Mesendoderm (in vitro differentiated cells): ENCODE data around the gene FLNB.

Experiments
- DNase-seq: peaks from one replicate; pipeline ENCODE4 v3.0.0; 2013
- H2AK5ac ChIP-seq: 2 replicates; pipeline ENCODE4 v1.6.1; 2013; ENCODE audit warnings: low read length, inconsistent platforms
- H2BK120ac ChIP-seq: 2 replicates; pipeline ENCODE4 v1.6.1; 2013; ENCODE audit warnings: low read depth, mild to moderate bottlenecking, low read length, moderate library complexity, mixed read lengths
- H2BK15ac ChIP-seq: replicated peaks from 2 replicates; pipeline ENCODE4 v1.6.1; 2013; ENCODE audit warnings: low read depth, mild to moderate bottlenecking, moderate library complexity
- H2BK5ac ChIP-seq: 2 replicates; pipeline ENCODE4 v1.6.1; 2013; ENCODE audit warnings: low read length, inconsistent platforms
- H3K18ac ChIP-seq: 2 replicates; pipeline ENCODE4 v1.6.1; 2013; ENCODE audit warnings: mild to moderate bottlenecking, low read length, mixed read lengths
- H3K23ac ChIP-seq: one replicate; pipeline ENCODE4 v1.6.1; 2013; ENCODE audit warnings: low read length
- H3K27ac ChIP-seq: 2 replicates; pipeline ENCODE4 v1.5.1; 2013; ENCODE audit warnings: low read depth, mild to moderate bottlenecking, inconsistent platforms, low read length, moderate library complexity
- H3K27me3 ChIP-seq: 2 replicates; pipeline ENCODE4 v1.6.1; 2013; ENCODE audit warnings: low read length, control low read depth, mild to moderate bottlenecking, inconsistent platforms; ENCODE audit not compliant: insufficient read depth, poor library complexity
- H3K36me3 ChIP-seq: 2 replicates; pipeline ENCODE4 v1.6.1; 2013; ENCODE audit warnings: low read length, inconsistent platforms; ENCODE audit not compliant: control insufficient read depth, insufficient read depth
- H3K4ac ChIP-seq: one replicate; pipeline ENCODE4 v1.6.1; 2013; ENCODE audit warnings: low read depth, mild to moderate bottlenecking, low read length, moderate library complexity
- H3K4me1 ChIP-seq: 2 replicates; pipeline ENCODE4 v1.6.1; 2013; ENCODE audit warnings: low read depth, low read length, inconsistent platforms; ENCODE audit not compliant: control insufficient read depth
- H3K4me2 ChIP-seq: 2 replicates; pipeline ENCODE4 v1.6.1; 2013; ENCODE audit warnings: low read length
- H3K4me3 ChIP-seq: 2 replicates; pipeline ENCODE4 v1.5.1; 2013; ENCODE audit warnings: mild to moderate bottlenecking, low read length
- H3K56ac ChIP-seq: one replicate; pipeline ENCODE4 v1.6.1; 2013; ENCODE audit warnings: low read length
- H3K79me1 ChIP-seq: 2 replicates; pipeline ENCODE4 v1.6.1; 2013; ENCODE audit warnings: low read length, inconsistent platforms
- H3K79me2 ChIP-seq: 2 replicates; pipeline ENCODE4 v1.6.1; 2013; ENCODE audit warnings: mild to moderate bottlenecking, low read length; ENCODE audit not compliant: control insufficient read depth, insufficient read depth
- H3K9ac ChIP-seq: 2 replicates; pipeline ENCODE4 v1.6.1; 2013; ENCODE audit warnings: low read length, inconsistent platforms
- H4K5ac ChIP-seq: one replicate; pipeline ENCODE4 v1.6.1; 2013; ENCODE audit warnings: low read length
- H4K8ac ChIP-seq: one replicate; pipeline ENCODE4 v1.6.1; 2013; ENCODE audit warnings: low read depth, mild to moderate bottlenecking, control low read depth, low read length, moderate library complexity
- WGBS: extraction: QIAGEN DNeasy Blood & Tissue Kit; methylation state at CpG from one replicate; pipeline ENCODE4 v1.1.7; 2013; ENCODE audit warnings: low lambda C conversion rate, missing lambda C conversion rate; ENCODE audit not compliant: insufficient coverage; ENCODE audit errors: extremely low coverage; 5-methylcytosine and 5-hydroxymethylcytosine counted together

FLNB gene

GRCh38 chr3:58041826-58042324, 33.7 kb downstream of the FLNB start:
- peak overlapping the region; percentile 64 for H3K56ac ChIP-seq
- no peaks in the 10 kb centered on the region for H3K27me3 ChIP-seq
- no peak overlapping the region for H2AK5ac ChIP-seq
- H3K9ac ChIP-seq = no peak overlapping the region
- H2BK15ac ChIP-seq = no peak overlapping the region
- H2BK120ac ChIP-seq = no peak overlapping the region
- H2BK5ac ChIP-seq = no peak overlapping the region
- H4K5ac ChIP-seq = no peak overlapping the region
- peak overlapping the region; percentile 56 for H3K27ac ChIP-seq
- DNase-seq = no peak
- H3K36me3 ChIP-seq = no peaks in the 10 kb centered on the region
- WGBS = no CpG with 5 or more reads among the region's 2 CpGs
- H3K4me1 ChIP-seq = peaks cover 25% of the 10 kb centered on the region
- no peak overlapping the region for H3K4me3 ChIP-seq
- no peak overlapping the region for H3K23ac ChIP-seq
- H4K8ac ChIP-seq = no peak overlapping the region
- H3K18ac ChIP-seq = peak overlapping the region; percentile 15
- H3K4me2 ChIP-seq = no peak overlapping the region
- H3K4ac ChIP-seq = no peak overlapping the region
- H3K79me1 ChIP-seq = peaks cover 27% of the 10 kb centered on the region
- peaks cover 60% of the 10 kb centered on the region for H3K79me2 ChIP-seq

- Histone ChIP-seq H3K4me3 (no peak overlapping the region), H3K23ac (no peak overlapping the region), H4K5ac (no peak overlapping the region), H3K4ac (no peak overlapping the region), H3K4me1 (peaks cover 27% of the 10 kb centered on the region), H3K27ac (no peak overlapping the region), H2AK5ac (no peak overlapping the region), H3K4me2 (no peak overlapping the region), H3K36me3 (no peaks in the 10 kb centered on the region), H3K79me2 (peaks cover 56% of the 10 kb centered on the region), H3K18ac (peak overlapping the region; percentile 25), H3K27me3 (no peaks in the 10 kb centered on the region), H2BK5ac (no peak overlapping the region), H4K8ac (no peak overlapping the region), H2BK120ac (no peak overlapping the region), H3K56ac (no peak overlapping the region), H3K79me1 (peaks cover 24% of the 10 kb centered on the region), H2BK15ac (no peak overlapping the region), H3K9ac (no peak overlapping the region)
- WGBS = no CpG with 5 or more reads among the region's 6 CpGs
- no peak for DNase-seq
Measured at GRCh38 chr3:58042947-58043707, 34.9 kb downstream of the FLNB start.

DNA sequence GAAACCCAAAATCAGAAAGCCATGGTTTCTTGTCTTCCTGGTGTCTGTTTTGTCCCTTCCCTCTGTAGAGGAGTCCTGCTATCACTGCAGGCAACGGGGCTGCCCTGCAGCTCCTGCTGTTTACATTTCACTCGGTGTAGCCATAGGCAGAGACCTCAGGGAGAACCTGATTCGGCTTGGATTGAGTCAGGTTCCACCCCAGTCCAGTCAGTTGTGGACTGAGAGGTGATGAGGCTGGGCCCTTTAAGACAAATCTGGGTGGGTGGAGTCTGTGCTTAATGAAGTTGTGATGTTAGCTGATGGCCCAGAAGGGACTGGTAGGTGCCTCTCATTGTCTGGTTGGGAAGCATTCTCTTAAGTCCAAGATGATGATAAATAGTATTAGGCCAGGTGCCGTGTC, 35.7 kb downstream of the FLNB start:
- Histone ChIP-seq H4K8ac (no peak overlapping the region), H2BK120ac (no peak overlapping the region), H3K27ac (no peak overlapping the region), H2BK5ac (no peak overlapping the region), H3K9ac (no peak overlapping the region), H3K27me3 (no peaks in the 10 kb centered on the region), H3K4me2 (no peak overlapping the region), H4K5ac (no peak overlapping the region), H3K36me3 (no peaks in the 10 kb centered on the region), H3K4ac (no peak overlapping the region), H3K4me1 (peaks cover 32% of the 10 kb centered on the region), H3K79me1 (peaks cover 26% of the 10 kb centered on the region), H3K23ac (no peak overlapping the region), H3K4me3 (no peak overlapping the region), H2BK15ac (no peak overlapping the region), H2AK5ac (no peak overlapping the region), H3K56ac (peak overlapping the region; percentile 52), H3K18ac (peak overlapping the region; percentile 25), H3K79me2 (peaks cover 55% of the 10 kb centered on the region)
- WGBS = no CpG with 5 or more reads among the region's 4 CpGs
- DNase-seq = no peak

- peak overlapping the region; percentile 62 for H3K56ac ChIP-seq
- peaks cover 50% of the 10 kb centered on the region for H3K79me2 ChIP-seq
- peaks cover 21% of the 10 kb centered on the region for H3K79me1 ChIP-seq
- no peak overlapping the region for H2BK120ac ChIP-seq
- no peaks in the 10 kb centered on the region for H3K27me3 ChIP-seq
- no peak overlapping the region for H2BK15ac ChIP-seq
- H4K5ac ChIP-seq = no peak overlapping the region
- H2AK5ac ChIP-seq = no peak overlapping the region
- peak overlapping the region; percentile 10 for H3K18ac ChIP-seq
- H3K27ac ChIP-seq = no peak overlapping the region
- no peaks in the 10 kb centered on the region for H3K36me3 ChIP-seq
- peaks cover 34% of the 10 kb centered on the region for H3K4me1 ChIP-seq
- no peak overlapping the region for H3K23ac ChIP-seq
- peak overlapping the region; percentile 18 for H3K4ac ChIP-seq
- H3K4me2 ChIP-seq = no peak overlapping the region
- H3K4me3 ChIP-seq = no peak overlapping the region
- H4K8ac ChIP-seq = no peak overlapping the region
- H2BK5ac ChIP-seq = no peak overlapping the region
- WGBS = no CpG with 5 or more reads among the region's 7 CpGs
- peak overlapping the region; percentile 0 for H3K9ac ChIP-seq
- DNase-seq = no peak
Measured at GRCh38 chr3:58044691-58045483, 36.7 kb downstream of the FLNB start.

GRCh38 chr3:58047826-58048225, 39.6 kb downstream of the FLNB start:
- Histone ChIP-seq H3K27ac (peak overlapping the region; percentile 41), H3K4me1 (peaks cover 29% of the 10 kb centered on the region)
- peak; percentile 81 for DNase-seq

More at GRCh38 chr3:58047826-58048225, 39.6 kb downstream of the FLNB start:
- no peak overlapping the region for H2BK120ac ChIP-seq
- no CpG with 5 or more reads among the region's 5 CpGs for WGBS
- H3K79me2 ChIP-seq = peaks cover 51% of the 10 kb centered on the region
- H3K79me1 ChIP-seq = peaks cover 25% of the 10 kb centered on the region
- H3K27me3 ChIP-seq = no peaks in the 10 kb centered on the region
- H3K18ac ChIP-seq = peak overlapping the region; percentile 16
- no peak overlapping the region for H2BK5ac ChIP-seq
- H3K23ac ChIP-seq = no peak overlapping the region
- H3K4ac ChIP-seq = no peak overlapping the region
- H4K8ac ChIP-seq = no peak overlapping the region
- no peaks in the 10 kb centered on the region for H3K36me3 ChIP-seq
- no peak overlapping the region for H3K4me2 ChIP-seq
- H3K56ac ChIP-seq = no peak overlapping the region
- H4K5ac ChIP-seq = no peak overlapping the region
- no peak overlapping the region for H2AK5ac ChIP-seq
- H2BK15ac ChIP-seq = no peak overlapping the region
- H3K9ac ChIP-seq = no peak overlapping the region
- no peak overlapping the region for H3K4me3 ChIP-seq
